ENCODE data around the gene TSSK2. TPM values are rescaled to one million over a fixed set of nuclear protein-coding genes. Genes with fewer than 3 reads are reported as not detected.
A peak's percentile ranks its signal among the peaks of the same experiment; 100 is the strongest.

The TSSK2 gene
- total and polyA plus RNA-seq, 7 donors: 0.14 to 0.32 (median 0.28) TPM; not detected in 3

- no peaks in the 10 kb centered on the region for H3K9me3 ChIP-seq
- intact Hi-C loops (cut with DNase I): loop anchor here in 1 of 2 donors (5.0 kb wide), 1 partner anchor 32 kb away; the partner anchor contains the start of gene ESS2
- no peak overlapping the region for H3K4me3 ChIP-seq
- WGBS, 3 donors: 29 to 39% (median 32%) methylated on average over 14 of the region's 14 CpGs
- no peaks in the 10 kb centered on the region for H3K27me3 ChIP-seq (ENCODE audit: insufficient read depth in 3 of 3, low read length in 2 of 3)
- ATAC-seq: peak in 3 of 4 donors; percentile 14 to 34 (median 23)
- no peak for TF ChIP-seq CTCF (IDR thresholded peaks at IDR 0.05)
- peaks cover 0 to 18% of the 10 kb centered on the region in 2 donors for H3K36me3 ChIP-seq (ENCODE audit: insufficient read depth in 1 of 2, low read depth in 1 of 2)
- H3K27ac ChIP-seq: peak overlapping the region; percentile 60
- DNase-seq: peak; percentile 72 to 85
- H3K4me1 ChIP-seq: peaks cover 26% of the 10 kb centered on the region
Observed at GRCh38 chr22:19174106-19175025, 43.3 kb downstream of the TSSK2 start.

- peaks cover 0 to 25% of the 10 kb centered on the region in 2 donors for H3K36me3 ChIP-seq (ENCODE audit: insufficient read depth in 1 of 2, low read depth in 1 of 2)
- 56 to 66% (median 65%) methylated on average over 7 of the region's 7 CpGs for WGBS, 3 donors
- no peak overlapping the region for H3K4me3 ChIP-seq
- DNase-seq (peak in 1 of 2 donors; percentile 58), ATAC-seq (no peak)
- intact Hi-C loops (cut with DNase I): loop anchor here in 1 of 2 donors (5.0 kb wide), 1 partner anchor 33 kb away; the partner anchor contains the start of gene ESS2
- no peak for TF ChIP-seq CTCF (IDR thresholded peaks at IDR 0.05)
- H3K9me3 ChIP-seq: no peaks in the 10 kb centered on the region
- peaks cover 27% of the 10 kb centered on the region for H3K4me1 ChIP-seq
- H3K27ac ChIP-seq: peak overlapping the region; percentile 60
- H3K27me3 ChIP-seq (ENCODE audit: insufficient read depth in 3 of 3, low read length in 2 of 3): no peaks in the 10 kb centered on the region
Observed at GRCh38 chr22:19175026-19175601, 44.0 kb downstream of the TSSK2 start.

- ATAC-seq (no peak), DNase-seq (peak in 1 of 2 donors; percentile 58)
- no peaks in the 10 kb centered on the region for H3K27me3 ChIP-seq (ENCODE audit: insufficient read depth in 3 of 3, low read length in 2 of 3)
- intact Hi-C loops (cut with DNase I): loop anchor here in 1 of 2 donors (5.0 kb wide), 1 partner anchor 33 kb away; the partner anchor contains the start of gene ESS2
- H3K36me3 ChIP-seq (ENCODE audit: insufficient read depth in 1 of 2, low read depth in 1 of 2): peaks cover 0 to 31% of the 10 kb centered on the region in 2 donors
- WGBS, 3 donors: 65 to 71% (median 69%) methylated on average over 20 to 21 of the region's 21 CpGs
- H3K4me3 ChIP-seq: no peak overlapping the region
- no peak overlapping the region for H3K27ac ChIP-seq
- no peaks in the 10 kb centered on the region for H3K9me3 ChIP-seq
- H3K4me1 ChIP-seq: peaks cover 23% of the 10 kb centered on the region
- no peak for TF ChIP-seq CTCF (IDR thresholded peaks at IDR 0.05)
Observed at GRCh38 chr22:19175602-19176174, 44.6 kb downstream of the TSSK2 start.

GRCh38 chr22:19176175-19176643 lies 45.1 kb downstream of the TSSK2 start:
- Histone ChIP-seq H3K9me3 (no peaks in the 10 kb centered on the region), H3K36me3 (ENCODE audit: insufficient read depth in 1 of 2, low read depth in 1 of 2) (peaks cover 0 to 36% of the 10 kb centered on the region in 2 donors), H3K27ac (no peak overlapping the region), H3K27me3 (ENCODE audit: insufficient read depth in 3 of 3, low read length in 2 of 3) (no peaks in the 10 kb centered on the region), H3K4me1 (peaks cover 21% of the 10 kb centered on the region), H3K4me3 (no peak overlapping the region)
- ATAC-seq: no peak
- 61 to 72% (median 70%) methylated on average over 7 to 12 of the region's 12 CpGs for WGBS, 3 donors
- peak in 1 of 2 donors; percentile 62 for DNase-seq
- intact Hi-C loops (cut with DNase I): loop anchor here in 1 of 2 donors (5.0 kb wide), 1 partner anchor 34 kb away; the partner anchor contains the start of gene ESS2
- no peak for TF ChIP-seq CTCF (IDR thresholded peaks at IDR 0.05)

Data from psoas muscle (tissue), 8 donors.